Measurements from ENCODE around the gene CIT.
"Not testable (repeated sequence)": the region's sequence is repeated elsewhere in the genome, so short reads cannot be mapped to it uniquely, and the experiment has no call there.

The CIT gene

GRCh38 chr12:119742700-119743099 is 134.4 kb downstream of the CIT start:
- DNase-seq (ENCODE audit: low read depth), result no peak

GRCh38 chr12:119740830-119741229 is 136.3 kb downstream of the CIT start:
- no peak for DNase-seq (ENCODE audit: low read depth)

DNA sequence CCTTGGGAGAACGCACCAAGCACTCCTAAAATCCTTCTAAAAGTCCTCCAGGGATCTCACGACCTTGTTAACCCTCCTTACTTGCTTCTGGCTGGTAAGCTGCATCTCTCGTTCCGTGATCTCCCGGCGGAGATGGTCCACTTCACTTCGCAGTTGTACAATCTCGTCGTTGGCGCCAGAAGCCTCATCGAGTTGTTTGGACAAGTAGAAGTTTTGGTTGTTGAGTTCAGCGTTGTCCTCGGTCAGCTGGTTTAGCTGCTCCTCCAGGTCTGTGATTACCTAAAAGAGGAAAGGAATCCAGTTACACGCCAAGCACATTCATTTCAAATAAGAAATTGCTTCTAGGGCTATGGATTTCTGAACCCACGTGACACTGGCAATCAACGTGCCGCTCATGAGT is 142.0 kb downstream of the CIT start:
- DNase-seq (ENCODE audit: low read depth), result no peak

- no peak for DNase-seq (ENCODE audit: low read depth)
Measured at GRCh38 chr12:119730381-119730780, 146.7 kb downstream of the CIT start.

DNA sequence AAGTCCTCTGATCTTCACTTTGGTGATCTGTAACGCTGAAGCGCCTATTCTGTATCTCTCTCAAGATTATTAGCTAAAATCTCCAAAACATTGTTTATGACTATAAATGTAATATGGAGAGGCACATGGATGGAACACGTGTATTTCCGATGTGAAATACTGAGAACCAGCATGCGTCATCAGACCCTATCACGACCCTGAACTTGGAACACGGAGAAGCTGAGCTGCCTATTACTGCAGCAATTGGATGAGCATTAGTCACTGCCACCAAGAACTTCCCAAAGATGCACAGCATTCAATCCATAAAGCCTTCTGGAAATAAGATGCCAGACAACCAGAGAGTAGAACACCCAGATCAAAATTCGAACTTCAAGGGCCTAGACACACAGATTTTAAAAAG is 147.2 kb downstream of the CIT start:
- no peak for DNase-seq (ENCODE audit: low read depth)

DNA sequence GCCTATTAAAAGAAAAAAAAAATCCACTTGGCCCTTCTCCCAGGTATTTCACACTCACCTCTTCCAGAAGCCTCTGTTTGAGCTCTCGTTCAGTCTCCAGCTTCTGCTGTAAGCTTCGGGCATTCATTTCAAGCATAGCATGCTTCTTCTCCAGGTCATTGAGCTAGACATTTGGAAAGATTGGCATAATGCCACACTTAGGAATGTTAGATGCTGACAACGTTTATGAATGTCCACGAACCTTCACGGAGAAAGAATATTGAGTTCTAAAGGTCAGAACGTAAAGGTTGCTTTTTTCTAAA is 148.7 kb downstream of the CIT start:
- no peak for DNase-seq (ENCODE audit: low read depth)

GRCh38 chr12:119727600-119728443 is 149.3 kb downstream of the CIT start:
- DNase-seq (ENCODE audit: low read depth), result no peak

GRCh38 chr12:119725523-119725922 is 151.6 kb downstream of the CIT start:
- DNase-seq (ENCODE audit: low read depth), result no peak

- DNase-seq (ENCODE audit: low read depth), result no peak
Measured at GRCh38 chr12:119721306-119721705, 155.8 kb downstream of the CIT start.

GRCh38 chr12:119720349-119720748 is 156.8 kb downstream of the CIT start:
- DNase-seq (ENCODE audit: low read depth), result no peak

GRCh38 chr12:119718141-119718540 is 159.0 kb downstream of the CIT start:
- DNase-seq (ENCODE audit: low read depth), result no peak

- DNase-seq (ENCODE audit: low read depth), result no peak
Measured at GRCh38 chr12:119715268-119715620, 161.9 kb downstream of the CIT start.

GRCh38 chr12:119714614-119715267 is 162.4 kb downstream of the CIT start:
- no peak for DNase-seq (ENCODE audit: low read depth)

GRCh38 chr12:119713551-119714031 is 163.5 kb downstream of the CIT start:
- no peak for DNase-seq (ENCODE audit: low read depth)

DNA sequence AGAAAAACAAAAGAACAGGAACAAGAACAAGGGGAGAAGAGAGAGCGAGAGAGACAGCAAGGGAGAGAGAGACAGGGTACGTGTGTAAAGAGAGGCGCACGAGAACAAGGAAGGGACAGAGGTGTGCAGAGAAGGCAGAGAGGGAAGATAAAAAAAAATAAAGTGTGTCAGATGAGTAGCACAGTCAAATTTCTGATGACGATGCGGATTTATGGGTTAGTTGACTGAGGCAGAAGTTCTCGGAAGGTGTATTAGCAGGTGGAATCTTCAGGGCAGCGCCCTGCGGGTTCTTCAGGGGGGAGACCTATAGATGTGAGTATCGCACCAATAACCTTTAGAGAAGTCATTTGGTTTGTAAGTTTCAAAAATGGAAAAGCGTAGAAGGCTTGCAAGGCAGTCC is 164.4 kb downstream of the CIT start:
- DNase-seq (ENCODE audit: low read depth), result no peak

DNA sequence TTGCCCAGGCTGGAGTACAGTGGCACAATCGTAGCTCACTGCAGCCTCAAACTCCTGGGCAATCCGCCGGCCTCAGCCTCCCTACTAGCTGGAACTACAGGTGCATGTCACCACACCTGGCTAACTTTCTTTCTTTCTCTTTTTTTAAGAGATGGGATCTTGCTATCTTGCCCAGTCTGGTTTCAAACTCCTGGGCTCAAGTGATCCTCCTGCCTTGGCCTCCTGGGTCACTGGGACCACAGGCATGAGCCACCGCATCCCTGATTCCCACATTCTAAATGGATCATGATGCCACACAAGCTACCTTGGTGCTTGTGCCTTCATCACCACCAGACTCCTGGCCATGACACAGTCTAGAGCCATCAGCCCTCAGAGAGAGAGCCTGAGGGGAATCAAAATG is 165.4 kb downstream of the CIT start:
- no peak for DNase-seq (ENCODE audit: low read depth)

- DNase-seq (ENCODE audit: low read depth), result no peak
Measured at GRCh38 chr12:119710965-119711551, 166.1 kb downstream of the CIT start.

DNA sequence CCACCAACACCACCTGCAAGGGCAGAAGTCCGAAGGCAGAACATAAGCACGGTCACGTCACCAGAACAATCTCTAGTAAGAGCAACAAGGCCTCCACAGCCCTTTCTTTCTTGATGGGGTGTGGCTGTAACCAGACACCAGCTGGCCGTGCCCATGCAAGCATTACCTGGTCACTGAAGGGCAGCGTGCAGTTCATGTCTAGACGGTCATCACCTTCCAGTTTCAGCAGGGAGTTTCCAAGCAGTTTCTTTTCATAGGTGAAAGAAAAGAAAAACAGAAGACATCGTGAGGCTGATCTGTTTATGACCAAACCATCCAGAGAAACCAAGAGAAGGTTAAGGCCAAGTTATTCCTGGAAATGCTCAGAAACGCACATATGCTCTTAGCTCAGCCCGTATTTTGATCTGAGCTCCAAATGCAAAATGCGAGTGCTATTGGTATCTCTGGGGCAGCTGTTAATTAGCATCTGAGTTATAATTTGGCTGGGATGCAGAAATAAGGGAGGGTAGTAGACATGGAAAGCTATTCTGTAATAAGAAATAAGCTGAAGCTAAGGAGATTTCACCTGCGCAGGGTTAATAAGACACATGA is 166.7 kb downstream of the CIT start:
- DNase-seq (ENCODE audit: low read depth), result no peak

- not testable (repeated sequence) for DNase-seq (ENCODE audit: low read depth)
Measured at GRCh38 chr12:119706427-119706826, 170.7 kb downstream of the CIT start.

DNA sequence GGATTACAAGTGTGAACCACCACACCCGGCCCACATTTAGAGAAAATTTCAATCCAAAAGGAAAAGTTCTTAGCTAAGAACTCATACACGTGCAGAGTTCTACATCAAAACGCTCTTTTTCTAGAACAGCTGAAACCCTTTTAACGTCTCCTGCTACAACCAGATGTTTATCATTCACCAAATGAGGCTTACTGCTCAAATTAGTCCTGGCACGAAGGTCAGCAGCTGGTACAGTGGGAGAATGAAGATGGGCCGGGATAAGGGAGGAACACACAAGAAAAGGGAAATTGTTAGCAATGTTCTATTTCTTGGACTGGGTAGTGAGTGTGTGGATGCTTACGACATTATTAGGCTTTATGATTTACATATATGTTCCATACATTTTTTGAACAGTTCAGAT is 171.9 kb downstream of the CIT start:
- no peak for DNase-seq (ENCODE audit: low read depth)

DNA sequence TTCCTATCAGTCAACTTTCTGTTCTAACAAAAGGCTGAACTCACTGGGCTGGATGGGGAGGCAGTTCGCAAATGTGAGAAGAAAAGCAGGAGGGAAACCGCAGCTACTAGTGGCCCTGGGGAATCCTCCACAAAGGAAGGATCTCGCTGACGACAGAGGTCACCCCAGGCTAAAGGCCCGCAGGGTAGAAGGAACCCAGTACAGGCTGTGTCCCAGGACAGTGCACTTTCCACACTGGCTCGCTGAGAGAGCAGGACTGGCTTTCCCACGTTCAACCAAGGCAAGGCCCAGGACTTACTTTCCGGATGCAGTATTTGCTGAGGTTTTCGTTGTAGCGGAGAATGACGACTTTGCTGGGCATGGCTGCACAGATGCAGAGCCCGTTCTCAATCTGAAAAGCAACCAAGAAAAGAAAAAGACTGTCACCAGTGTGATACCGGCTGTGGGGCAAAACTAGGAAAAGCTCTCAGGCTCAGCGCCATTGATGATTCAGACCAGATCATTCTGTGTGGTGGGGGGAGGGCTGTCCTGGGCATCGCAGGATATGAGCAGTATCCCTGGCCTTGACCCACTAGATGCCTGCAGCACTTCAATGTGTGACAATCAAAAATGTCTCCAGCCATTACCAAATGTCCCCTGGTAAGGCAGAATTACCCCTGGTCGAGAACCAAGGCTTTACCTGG is 172.9 kb downstream of the CIT start:
- no peak for DNase-seq (ENCODE audit: low read depth)

DNA sequence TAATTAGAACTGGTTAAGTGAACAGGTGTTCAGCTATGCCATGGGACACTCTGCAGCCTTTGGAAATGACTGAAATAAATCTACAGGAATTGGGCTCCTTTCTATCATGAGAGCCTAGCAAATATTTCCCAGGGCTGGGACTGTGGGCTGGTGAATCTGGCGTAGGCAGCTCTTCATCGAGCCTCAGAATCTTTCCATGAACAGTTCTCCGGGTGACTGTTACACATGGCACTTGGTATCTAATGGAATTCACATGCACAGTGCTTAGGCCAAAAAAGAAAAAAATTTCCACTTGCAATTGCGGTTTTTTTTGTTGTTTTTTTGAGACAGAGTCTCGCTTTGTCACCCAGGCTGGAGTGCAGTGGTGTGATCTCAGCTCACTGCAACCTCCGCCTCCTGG is 177.0 kb downstream of the CIT start:
- DNase-seq (ENCODE audit: low read depth), result no peak
